OCI-LY7 (cell line): ENCODE data around the gene MAFF.

ENCODE experiments used
- CTCF ChIP-seq: fragments of 200-600 bp; sonication (generic); conservative IDR thresholded peaks from 2 replicates; pipeline ENCODE4 v1.5.1; 2014; ENCODE audit warnings: mild to moderate bottlenecking, antibody characterized with exemption, low read length, moderate library complexity, mixed read lengths
- EZH2phosphoT487 ChIP-seq: fragments of 200-600 bp; sonication (generic); IDR thresholded peaks from 2 replicates; pipeline ENCODE4 v1.6.1; 2018; ENCODE audit warnings: low read depth, borderline replicate concordance, mild to moderate bottlenecking, mixed run types, antibody characterized with exemption, low read length, moderate library complexity, mixed read lengths

- TF ChIP-seq CTCF (no peak), EZH2phosphoT487 (no peak)
Measured at GRCh38 chr22:38228326-38228872, 26.6 kb downstream of the MAFF start.
